PFSK-1 (cell line): Measurements from ENCODE around the gene NTSR2.

Source experiments
- FOXP2 ChIP-seq: optimal IDR thresholded peaks from 2 replicates; pipeline ENCODE3; 2011; ENCODE audit warnings: borderline replicate concordance, control low read depth, inconsistent platforms; ENCODE audit not compliant: insufficient read depth; ENCODE audit errors: extremely low read length, extremely low read depth
- POLR2AphosphoS5 ChIP-seq: IDR thresholded peaks from 2 replicates; pipeline ENCODE4 v1.6.1; 2012; ENCODE audit warnings: low read depth, mild to moderate bottlenecking, control low read depth, low read length, moderate library complexity
- REST ChIP-seq, 2 experiments: IDR thresholded peaks; 2 replicates each; pipeline versions ENCODE4 v1.6.1 to v1.8.0; 2011 to 2012; ENCODE audit warnings: low read depth in 2 of 2, low read length in 2 of 2, control low read depth in 1 of 2, inconsistent platforms in 1 of 2, mild to moderate bottlenecking in 1 of 2, moderate library complexity in 1 of 2; ENCODE audit not compliant: insufficient read depth in 1 of 2
- SIN3A ChIP-seq: IDR thresholded peaks from 2 replicates; pipeline ENCODE4 v1.6.1; 2012; ENCODE audit warnings: mild to moderate bottlenecking, low read length, moderate library complexity, borderline replicate concordance; ENCODE audit not compliant: insufficient read depth
- TAF1 ChIP-seq: IDR thresholded peaks from 2 replicates; pipeline ENCODE4 v1.6.1; 2012; ENCODE audit warnings: low read length, control low read depth, borderline replicate concordance; ENCODE audit not compliant: insufficient read depth

The NTSR2 gene

GRCh38 chr2:11675423-11676112 lies 5.6 kb upstream of the NTSR2 start:
- TF ChIP-seq TAF1 (no peak), REST (IDR thresholded peaks at IDR 0.05; ENCODE audit: insufficient read depth in 1 of 2, low read depth in 2 of 2, low read length in 2 of 2) (no peak), SIN3A (no peak), POLR2AphosphoS5 (no peak), FOXP2 (no peak)

GRCh38 chr2:11674983-11675382 lies 5.0 kb upstream of the NTSR2 start:
- TF ChIP-seq REST (IDR thresholded peaks at IDR 0.05; ENCODE audit: insufficient read depth in 1 of 2, low read depth in 2 of 2, low read length in 2 of 2) (no peak), POLR2AphosphoS5 (no peak), SIN3A (no peak), TAF1 (no peak)

- TF ChIP-seq TAF1 (no peak), FOXP2 (no peak), REST (IDR thresholded peaks at IDR 0.05; ENCODE audit: insufficient read depth in 1 of 2, low read depth in 2 of 2, low read length in 2 of 2) (no peak)
These were observed 2.4 kb upstream of the NTSR2 start for GRCh38 chr2:11672407-11672806.

- no peak for TF ChIP-seq REST (IDR thresholded peaks at IDR 0.05; ENCODE audit: insufficient read depth in 1 of 2, low read depth in 2 of 2, low read length in 2 of 2)
- no peak for TF ChIP-seq TAF1
- TF ChIP-seq SIN3A: no peak
- no peak for TF ChIP-seq FOXP2
- no peak for TF ChIP-seq POLR2AphosphoS5
These were observed 1.9 kb downstream of the NTSR2 start for GRCh38 chr2:11667866-11668637.

GRCh38 chr2:11667194-11667593 lies 2.8 kb downstream of the NTSR2 start:
- no peak for TF ChIP-seq TAF1
- no peak for TF ChIP-seq REST (IDR thresholded peaks at IDR 0.05; ENCODE audit: insufficient read depth in 1 of 2, low read depth in 2 of 2, low read length in 2 of 2)
- no peak for TF ChIP-seq SIN3A
- TF ChIP-seq POLR2AphosphoS5: no peak
- TF ChIP-seq FOXP2: no peak
